ENCODE results near the gene ETFBKMT.

ETFBKMT gene

GRCh38 chr12:31659087-31659942 lies at the start of gene ETFBKMT:
Gene ETFBKMT, plus strand, starts transcription at chr12:31659688. Its CDS starts 2,266 bp downstream, at chr12:31661954.
- peak; percentile 90 for DNase-seq

- DNase-seq, result no peak
Observed at GRCh38 chr12:31612819-31613218, 46.7 kb upstream of the ETFBKMT start.

GRCh38 chr12:31618228-31619025 lies 41.1 kb upstream of the ETFBKMT start:
- no peak for DNase-seq

- no peak for DNase-seq
Observed at GRCh38 chr12:31620311-31620710, 39.2 kb upstream of the ETFBKMT start.

GRCh38 chr12:31622038-31622437 lies 37.5 kb upstream of the ETFBKMT start:
- no peak for DNase-seq

- DNase-seq, result no peak
Observed at GRCh38 chr12:31626270-31626995, 33.1 kb upstream of the ETFBKMT start.

- peak; percentile 40 for DNase-seq
Observed at GRCh38 chr12:31627456-31628054, 31.9 kb upstream of the ETFBKMT start.

GRCh38 chr12:31629756-31630732 lies 29.4 kb upstream of the ETFBKMT start:
- DNase-seq, result peak; percentile 62

- no peak for DNase-seq
Observed at GRCh38 chr12:31631023-31631724, 28.3 kb upstream of the ETFBKMT start.

GRCh38 chr12:31631809-31632208 lies 27.7 kb upstream of the ETFBKMT start:
- no peak for DNase-seq

GRCh38 chr12:31633464-31633863 lies 26.0 kb upstream of the ETFBKMT start:
- no peak for DNase-seq

GRCh38 chr12:31634620-31635019 lies 24.9 kb upstream of the ETFBKMT start:
- no peak for DNase-seq

- DNase-seq, result no peak
Observed at GRCh38 chr12:31641509-31642090, 17.9 kb upstream of the ETFBKMT start.

GRCh38 chr12:31644536-31644935 lies 15.0 kb upstream of the ETFBKMT start:
- no peak for DNase-seq

GRCh38 chr12:31645924-31646323 lies 13.6 kb upstream of the ETFBKMT start:
- no peak for DNase-seq

GRCh38 chr12:31647086-31647491 lies 12.4 kb upstream of the ETFBKMT start:
- no peak for DNase-seq

GRCh38 chr12:31650918-31651317 lies 8.6 kb upstream of the ETFBKMT start:
- DNase-seq, result no peak

GRCh38 chr12:31651893-31652521 lies 7.5 kb upstream of the ETFBKMT start:
- DNase-seq, result no peak

- DNase-seq, result no peak
Observed at GRCh38 chr12:31655208-31655607, 4.3 kb upstream of the ETFBKMT start.

- DNase-seq, result no peak
Observed at GRCh38 chr12:31655792-31656191, 3.7 kb upstream of the ETFBKMT start.
